MM.1S (cell line): Measurements from ENCODE around the gene TSPAN8.

ENCODE experiments used
- DNase-seq: peaks from one replicate; pipeline ENCODE4 v3.0.0-alpha.2; 2015
- H2AFZ ChIP-seq: fragments of 300-600 bp; sonication (generic); 2 replicates; pipeline ENCODE4 v1.6.0; 2016; ENCODE audit warnings: antibody characterized with exemption, low read length
- H3F3A ChIP-seq: fragments of 300-600 bp; sonication (generic); 2 replicates; pipeline ENCODE4 v1.6.1; 2016; ENCODE audit warnings: mild to moderate bottlenecking, antibody characterized with exemption, low read length, moderate library complexity, mixed read lengths; ENCODE audit not compliant: insufficient read depth
- H3K27ac ChIP-seq: fragments of 300-600 bp; sonication (generic); 2 replicates; pipeline ENCODE4 v1.5.1; 2016; ENCODE audit warnings: mild to moderate bottlenecking, low read length
- H3K27me3 ChIP-seq: fragments of 300-600 bp; sonication (generic); replicated peaks from 2 replicates; pipeline ENCODE4 v1.6.0; 2016; ENCODE audit warnings: low read length; ENCODE audit not compliant: insufficient read depth
- H3K36me3 ChIP-seq: fragments of 300-600 bp; sonication (generic); replicated peaks from 2 replicates; pipeline ENCODE4 v1.6.1; 2016; ENCODE audit warnings: mild to moderate bottlenecking, low read length, mixed read lengths; ENCODE audit not compliant: insufficient read depth
- H3K4me1 ChIP-seq: fragments of 300-600 bp; sonication (generic); 2 replicates; pipeline ENCODE4 v1.6.1; 2016; ENCODE audit warnings: low read length, mixed read lengths
- H3K4me2 ChIP-seq: fragments of 300-600 bp; sonication (generic); 2 replicates; pipeline ENCODE4 v1.6.0; 2016; ENCODE audit warnings: low read depth, low read length
- H3K4me3 ChIP-seq: fragments of 300-600 bp; sonication (generic); 2 replicates; pipeline ENCODE4 v1.5.1; 2016; ENCODE audit warnings: low read length, mixed read lengths
- H3K79me2 ChIP-seq: fragments of 300-600 bp; sonication (generic); 2 replicates; pipeline ENCODE4 v1.6.1; 2016; ENCODE audit warnings: mixed run types, low read length, mixed read lengths
- H3K9ac ChIP-seq: fragments of 300-600 bp; sonication (generic); 2 replicates; pipeline ENCODE4 v1.6.1; 2016; ENCODE audit warnings: low read length, mixed read lengths
- H3K9me2 ChIP-seq: fragments of 300-600 bp; sonication (generic); replicated peaks from 2 replicates; pipeline ENCODE4 v1.6.1; 2016; ENCODE audit warnings: mild to moderate bottlenecking, low read length, mixed read lengths; ENCODE audit not compliant: insufficient read depth
- H3K9me3 ChIP-seq: fragments of 300-600 bp; sonication (generic); replicated peaks from 2 replicates; pipeline ENCODE4 v1.6.1; 2016; ENCODE audit warnings: mild to moderate bottlenecking, low read length, mixed read lengths; ENCODE audit not compliant: insufficient read depth
- H4K20me1 ChIP-seq: fragments of 300-600 bp; sonication (generic); 2 replicates; pipeline ENCODE4 v1.6.1; 2016; ENCODE audit warnings: mild to moderate bottlenecking, low read length, moderate library complexity, mixed read lengths; ENCODE audit not compliant: insufficient read depth
- EZH2 ChIP-seq: fragments of 300-600 bp; sonication (generic); optimal IDR thresholded peaks from 2 replicates; pipeline ENCODE3; 2017; ENCODE audit warnings: low read depth, mild to moderate bottlenecking, antibody characterized with exemption, low read length, mixed read lengths
- EZH2phosphoT487 ChIP-seq: fragments of 300-600 bp; sonication (generic); IDR thresholded peaks from 2 replicates; pipeline ENCODE4 v1.6.1; 2018; ENCODE audit warnings: antibody characterized with exemption, low read length
- TF ChIP-seq, protein P1 (sequence below): fragments of 300-600 bp; sonication (generic); IDR thresholded peaks from 2 replicates; pipeline ENCODE4 v1.5.1; 2016; ENCODE audit warnings: antibody characterized with exemption, low read length, mixed read lengths

TSPAN8 gene

DNA sequence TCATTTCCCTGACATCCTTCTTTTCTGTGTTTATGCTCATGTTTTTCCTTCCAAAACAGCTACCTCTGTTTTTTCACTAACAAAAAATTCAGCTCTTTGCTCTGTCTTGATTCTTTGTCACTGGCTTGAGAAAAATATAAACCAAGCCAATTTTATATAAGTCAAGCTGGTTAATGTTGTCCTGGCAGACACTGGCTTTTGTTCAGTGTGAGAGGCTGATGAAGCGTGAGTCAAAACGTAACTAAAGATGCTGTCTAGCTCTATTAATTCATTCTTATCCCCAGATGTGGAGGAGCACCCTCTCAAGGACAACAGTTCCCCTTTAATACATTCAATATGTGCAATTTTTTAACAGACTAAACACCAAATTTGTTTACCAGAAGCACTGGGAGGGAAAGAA, 15.8 kb downstream of the TSPAN8 start:
- Histone ChIP-seq H2AFZ (no peak overlapping the region), H3K4me2 (no peak overlapping the region), H3K27ac (no peak overlapping the region), H3K9ac (no peak overlapping the region), H3F3A (no peaks in the 10 kb centered on the region), H4K20me1 (no peaks in the 10 kb centered on the region), H3K36me3 (no peaks in the 10 kb centered on the region), H3K4me1 (no peaks in the 10 kb centered on the region), H3K4me3 (no peak overlapping the region), H3K9me3 (no peaks in the 10 kb centered on the region), H3K27me3 (no peaks in the 10 kb centered on the region), H3K79me2 (no peaks in the 10 kb centered on the region), H3K9me2 (no peaks in the 10 kb centered on the region)
- TF ChIP-seq, protein P1, sequence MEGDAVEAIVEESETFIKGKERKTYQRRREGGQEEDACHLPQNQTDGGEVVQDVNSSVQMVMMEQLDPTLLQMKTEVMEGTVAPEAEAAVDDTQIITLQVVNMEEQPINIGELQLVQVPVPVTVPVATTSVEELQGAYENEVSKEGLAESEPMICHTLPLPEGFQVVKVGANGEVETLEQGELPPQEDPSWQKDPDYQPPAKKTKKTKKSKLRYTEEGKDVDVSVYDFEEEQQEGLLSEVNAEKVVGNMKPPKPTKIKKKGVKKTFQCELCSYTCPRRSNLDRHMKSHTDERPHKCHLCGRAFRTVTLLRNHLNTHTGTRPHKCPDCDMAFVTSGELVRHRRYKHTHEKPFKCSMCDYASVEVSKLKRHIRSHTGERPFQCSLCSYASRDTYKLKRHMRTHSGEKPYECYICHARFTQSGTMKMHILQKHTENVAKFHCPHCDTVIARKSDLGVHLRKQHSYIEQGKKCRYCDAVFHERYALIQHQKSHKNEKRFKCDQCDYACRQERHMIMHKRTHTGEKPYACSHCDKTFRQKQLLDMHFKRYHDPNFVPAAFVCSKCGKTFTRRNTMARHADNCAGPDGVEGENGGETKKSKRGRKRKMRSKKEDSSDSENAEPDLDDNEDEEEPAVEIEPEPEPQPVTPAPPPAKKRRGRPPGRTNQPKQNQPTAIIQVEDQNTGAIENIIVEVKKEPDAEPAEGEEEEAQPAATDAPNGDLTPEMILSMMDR = no peak
- no peak for TF ChIP-seq EZH2
- no peak for TF ChIP-seq EZH2phosphoT487
- DNase-seq = no peak

- DNase-seq = no peak
- H3K9me2 ChIP-seq = no peaks in the 10 kb centered on the region
- H3K9ac ChIP-seq = no peak overlapping the region
- no peaks in the 10 kb centered on the region for H3K9me3 ChIP-seq
- H3K27me3 ChIP-seq = no peaks in the 10 kb centered on the region
- no peaks in the 10 kb centered on the region for H3K79me2 ChIP-seq
- no peak overlapping the region for H3K27ac ChIP-seq
- TF ChIP-seq EZH2phosphoT487 (no peak), EZH2 (no peak)
- TF ChIP-seq, protein P1 = no peak
- H3F3A ChIP-seq = no peaks in the 10 kb centered on the region
- no peak overlapping the region for H3K4me3 ChIP-seq
- no peaks in the 10 kb centered on the region for H3K4me1 ChIP-seq
- H4K20me1 ChIP-seq = no peaks in the 10 kb centered on the region
- H3K36me3 ChIP-seq = no peaks in the 10 kb centered on the region
- no peak overlapping the region for H3K4me2 ChIP-seq
- H2AFZ ChIP-seq = no peak overlapping the region
These were observed 16.3 kb downstream of the TSPAN8 start for GRCh38 chr12:71141378-71141926.

DNA sequence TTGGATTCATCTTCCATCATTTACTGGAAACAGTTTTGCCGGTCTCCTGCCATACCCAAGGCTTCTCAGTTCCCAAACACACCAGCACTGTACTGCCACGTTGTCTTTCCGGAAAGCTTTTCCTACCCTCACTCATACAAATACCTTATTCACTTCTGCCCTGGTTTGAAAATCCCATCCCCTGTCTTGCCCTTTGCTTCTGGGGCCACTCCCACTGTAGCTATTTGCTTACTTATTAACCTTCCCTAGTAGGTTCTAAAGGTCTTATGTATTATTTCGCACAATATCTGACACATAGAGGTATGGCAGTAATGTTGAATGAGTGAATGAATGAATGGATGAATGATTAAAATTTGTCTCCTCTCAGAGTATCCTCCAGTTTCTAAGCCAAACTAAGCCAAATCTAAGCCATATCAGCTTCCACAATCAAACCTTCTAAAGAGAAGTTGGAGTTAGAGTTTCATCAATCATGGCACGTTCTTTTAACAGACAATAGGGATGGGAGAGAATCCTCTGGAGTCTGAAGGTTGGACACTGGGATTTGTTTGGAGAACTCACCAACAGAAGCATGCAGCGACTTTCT, 18.6 kb downstream of the TSPAN8 start:
- Histone ChIP-seq H3K9ac (no peak overlapping the region), H3F3A (no peaks in the 10 kb centered on the region), H3K36me3 (no peaks in the 10 kb centered on the region), H3K9me3 (no peaks in the 10 kb centered on the region), H3K4me3 (no peak overlapping the region), H3K27ac (no peak overlapping the region), H3K27me3 (no peaks in the 10 kb centered on the region), H3K4me1 (no peaks in the 10 kb centered on the region), H2AFZ (no peak overlapping the region), H3K9me2 (no peaks in the 10 kb centered on the region), H4K20me1 (no peaks in the 10 kb centered on the region), H3K4me2 (no peak overlapping the region), H3K79me2 (no peaks in the 10 kb centered on the region)
- TF ChIP-seq, protein P1 = no peak
- TF ChIP-seq EZH2 (no peak), EZH2phosphoT487 (no peak)
- DNase-seq = no peak
